Naive thymus-derived CD4-positive, alpha-beta T cell (primary cell): ENCODE data around the gene IPO13. TPM values are rescaled to one million over a fixed set of nuclear protein-coding genes. Genes with fewer than 3 reads are reported as not detected.

Experiments
- ATAC-seq: fragments of 150-1000 bp; cut with Tn5 transposase; 2 replicates; pipeline ENCODE4 v1.10.0; 2021; ENCODE audit warnings: mild to moderate bottlenecking, moderate library complexity
- CTCF ChIA-PET: fragments of 350-600 bp; sonication (Branson Sonifier 250); formaldehyde crosslinking; loops from one replicate; lab custom pipeline; 2021; ENCODE audit warnings: antibody characterized with exemption; lab: Charles Lee
- POLR2A ChIA-PET: fragments of 350-600 bp; sonication (Branson Sonifier 250); formaldehyde crosslinking; loops from one replicate; lab custom pipeline; 2021; ENCODE audit warnings: antibody characterized with exemption, inconsistent platforms; lab: Charles Lee
- DNase-seq, 9 donors: peaks; one replicate each; pipeline versions ENCODE4 v3.0.0 to v3.0.0-alpha.2; 2020 to 2022; ENCODE audit warnings: mixed read lengths in 1 of 9
- H3K27ac ChIP-seq: one replicate; pipeline ENCODE4 v1.7.0; 2013; ENCODE audit warnings: mild to moderate bottlenecking, low read depth, low read length, moderate library complexity
- H3K27me3 ChIP-seq, 2 donors: one replicate each; pipeline ENCODE4 v1.7.0; 2013; ENCODE audit warnings: low read length in 2 of 2, mild to moderate bottlenecking in 2 of 2, moderate library complexity in 2 of 2; ENCODE audit not compliant: control insufficient read depth in 2 of 2, insufficient read depth in 2 of 2
- H3K36me3 ChIP-seq, 3 experiments: 1 replicate in 2 of 3; 2 replicates in 1 of 3; pipeline ENCODE4 v1.7.0; 2013; ENCODE audit warnings: low read length in 3 of 3, mild to moderate bottlenecking in 3 of 3, moderate library complexity in 1 of 3; ENCODE audit not compliant: insufficient read depth in 3 of 3, control insufficient read depth in 2 of 3
- H3K4me1 ChIP-seq, 2 donors: one replicate each; pipeline ENCODE4 v1.7.0; 2013; ENCODE audit warnings: low read length in 2 of 2, mild to moderate bottlenecking in 2 of 2, moderate library complexity in 1 of 2; ENCODE audit not compliant: control insufficient read depth in 2 of 2, insufficient read depth in 2 of 2
- H3K4me3 ChIP-seq: 2 replicates; pipeline ENCODE4 v1.7.0; 2013; ENCODE audit warnings: mild to moderate bottlenecking, low read length
- H3K9me3 ChIP-seq, 3 experiments: 1 replicate in 2 of 3; 2 replicates in 1 of 3; pipeline ENCODE4 v1.7.0; 2013; ENCODE audit warnings: low read length in 3 of 3; ENCODE audit not compliant: control insufficient read depth in 2 of 3
- H3K27ac Mint-ChIP-seq, 9 donors: one replicate each; pipeline ENCODE4 v1.8.0; 2020 to 2022; ENCODE audit warnings: mixed read lengths in 9 of 9, mild to moderate bottlenecking in 8 of 9, moderate library complexity in 5 of 9, inconsistent platforms in 2 of 9
- H3K27me3 Mint-ChIP-seq, 5 donors: one replicate each; pipeline ENCODE4 v1.8.0; 2021 to 2022; ENCODE audit warnings: mixed read lengths in 5 of 5, mild to moderate bottlenecking in 1 of 5
- H3K36me3 Mint-ChIP-seq, 5 donors: one replicate each; pipeline ENCODE4 v1.8.0; 2020 to 2022; ENCODE audit warnings: mixed read lengths in 5 of 5, mild to moderate bottlenecking in 3 of 5, inconsistent platforms in 1 of 5
- H3K4me1 Mint-ChIP-seq, 7 donors: one replicate each; pipeline ENCODE4 v1.8.0; 2020 to 2022; ENCODE audit warnings: mixed read lengths in 7 of 7, mild to moderate bottlenecking in 3 of 7, inconsistent platforms in 1 of 7
- H3K4me3 Mint-ChIP-seq, 10 donors: one replicate each; pipeline ENCODE4 v1.8.0; 2020 to 2022; ENCODE audit warnings: mild to moderate bottlenecking in 10 of 10, mixed read lengths in 10 of 10, moderate library complexity in 6 of 10, inconsistent platforms in 2 of 10
- H3K9me3 Mint-ChIP-seq, 11 donors: one replicate each; pipeline ENCODE4 v1.8.0; 2020 to 2022; ENCODE audit warnings: mixed read lengths in 11 of 11, mild to moderate bottlenecking in 4 of 11, inconsistent platforms in 1 of 11, moderate library complexity in 1 of 11
- intact Hi-C, 2 donors: fragments of 100-400 bp; cut with micrococcal nuclease; formaldehyde crosslinking; loops; one replicate each; pipeline ENCODE4 v1.15.1; 2023
- polyA plus RNA-seq, 2 donors: library from polyadenylated mRNA; unstranded; fragments of 300-500 nt; fragmentation: Illumina TruSeq; gene quantifications; one replicate each; pipeline ENCODE4 v1.2.3, GENCODE V29; 2021
- total RNA-seq, 6 experiments: library from RNA in 5 of 6; stranded (reverse) in 5 of 6; gene quantifications; 1 replicate in 5 of 6; 2 replicates in 1 of 6; pipeline ENCODE4 v1.2.3 and lab custom pipeline; 2021 to 2026

IPO13 gene
- total and polyA plus RNA-seq, 7 experiments from 2014 or later: 10.1 to 32.3 (median 15.2) TPM

GRCh38 chr1:43938383-43938782 lies 8.4 kb upstream of the IPO13 start:
- Mint-ChIP-seq H3K27me3 (peaks cover 11 to 19% (median 15%) of the 10 kb centered on the region in 5 donors), H3K4me3 (peak overlapping the region in 1 of 10 donors; percentile 41), H3K9me3 (no peaks in the 10 kb centered on the region), H3K27ac (no peak overlapping the region), H3K4me1 (peaks cover 12 to 29% (median 16%) of the 10 kb centered on the region in 7 donors), H3K36me3 (peaks cover 0 to 12% (median 4%) of the 10 kb centered on the region in 5 donors)
- ChIA-PET POLR2A (no interaction called here), CTCF (interaction anchor here (0.7 kb wide), 1 partner anchor 26 kb away, joined by 3 read pairs; no protein-coding TSS in a partner anchor)
- Histone ChIP-seq H3K36me3 (no peaks in the 10 kb centered on the region), H3K4me1 (peaks cover 0 to 8% of the 10 kb centered on the region in 2 donors), H3K9me3 (no peaks in the 10 kb centered on the region), H3K27me3 (peaks cover 9 to 19% of the 10 kb centered on the region in 2 donors), H3K4me3 (no peak overlapping the region), H3K27ac (no peak overlapping the region)
- intact Hi-C loops: loop anchor here in 1 of 2 donors (10.0 kb wide), 1 partner anchor 714 kb away; no protein-coding TSS in a partner anchor
- ATAC-seq (no peak), DNase-seq (no peak)

DNA sequence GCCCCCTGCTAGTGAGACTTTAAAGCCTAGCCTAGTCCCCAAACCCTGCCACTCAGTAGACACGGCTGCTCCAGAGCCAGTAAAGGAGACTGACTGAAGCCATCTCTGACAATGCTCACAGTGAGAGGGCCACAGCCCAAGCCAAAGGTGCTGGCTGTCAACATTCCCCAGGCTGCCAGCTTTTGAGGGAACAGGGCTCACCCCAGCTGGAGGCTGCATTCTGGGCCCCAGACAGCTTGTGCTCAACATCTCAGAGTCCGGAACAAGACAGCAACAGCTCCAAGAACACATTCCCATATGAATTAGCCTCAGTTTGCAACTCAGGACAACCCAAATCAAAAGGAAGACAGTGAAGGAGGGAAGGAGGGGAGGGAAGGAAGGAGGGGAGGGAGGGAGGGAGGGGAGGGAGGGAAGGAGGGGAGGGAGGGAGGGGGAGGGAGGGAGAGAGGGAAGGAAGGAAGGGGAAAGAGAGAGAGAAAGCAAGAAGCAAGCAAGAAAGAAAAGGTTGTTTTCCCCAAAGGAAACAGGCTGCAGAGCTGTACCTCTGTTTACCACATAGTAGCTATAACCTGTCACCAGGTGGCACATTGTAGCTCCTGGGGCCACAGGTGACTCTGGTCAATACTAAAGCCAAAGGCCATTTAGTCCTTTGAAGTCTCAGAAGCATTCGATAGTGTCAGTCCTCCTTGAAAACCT lies 7.7 kb upstream of the IPO13 start:
- intact Hi-C loops: loop anchor here in 1 of 2 donors (10.0 kb wide), 1 partner anchor 714 kb away; no protein-coding TSS in a partner anchor
- no peak for ATAC-seq
- Mint-ChIP-seq H3K36me3 (peaks cover 0 to 12% (median 4%) of the 10 kb centered on the region in 5 donors), H3K4me3 (no peak overlapping the region), H3K4me1 (peaks cover 10 to 26% (median 13%) of the 10 kb centered on the region in 7 donors), H3K27ac (no peak overlapping the region), H3K9me3 (no peaks in the 10 kb centered on the region), H3K27me3 (peaks cover 8 to 16% (median 10%) of the 10 kb centered on the region in 5 donors)
- Histone ChIP-seq H3K27ac (no peak overlapping the region), H3K4me3 (no peak overlapping the region), H3K36me3 (no peaks in the 10 kb centered on the region), H3K27me3 (peaks cover 9 to 14% of the 10 kb centered on the region in 2 donors), H3K9me3 (no peaks in the 10 kb centered on the region), H3K4me1 (peaks cover 0 to 1% of the 10 kb centered on the region in 2 donors)
- ChIA-PET CTCF (no interaction called here), POLR2A (no interaction called here)
- DNase-seq: no peak

DNA sequence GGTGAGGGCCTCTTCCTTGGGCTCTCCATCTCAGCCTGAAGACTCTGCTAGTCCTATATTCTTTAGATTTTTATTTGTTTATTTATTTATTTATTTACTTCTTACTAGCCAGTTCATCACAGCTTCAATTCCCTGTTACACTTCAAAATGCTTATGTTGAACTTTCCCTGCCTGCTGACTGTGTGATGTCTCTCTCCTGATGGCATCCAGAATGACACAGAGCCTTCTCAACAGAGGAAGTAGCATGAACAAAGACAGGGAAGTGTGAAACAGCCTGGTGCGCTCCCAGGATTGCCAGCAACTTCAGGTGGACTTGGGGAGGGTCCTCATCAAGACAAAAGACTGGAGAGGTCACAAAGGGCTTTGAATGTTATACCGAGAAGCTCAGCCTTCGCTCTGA lies 4.3 kb upstream of the IPO13 start:
- Histone ChIP-seq H3K4me1 (peaks cover 10 to 11% of the 10 kb centered on the region in 2 donors), H3K27me3 (no peaks in the 10 kb centered on the region), H3K4me3 (no peak overlapping the region), H3K9me3 (no peaks in the 10 kb centered on the region), H3K36me3 (peaks cover 0 to 4% (median 0%) of the 10 kb centered on the region in 3 experiments), H3K27ac (no peak overlapping the region)
- H3K36me3 Mint-ChIP-seq: peaks cover 0 to 12% (median 5%) of the 10 kb centered on the region in 5 donors
- no peaks in the 10 kb centered on the region for H3K27me3 Mint-ChIP-seq
- POLR2A ChIA-PET: interaction anchor here (1.4 kb wide), 1 partner anchor 30 kb away, joined by 3 read pairs; no protein-coding TSS in a partner anchor
- CTCF ChIA-PET: interaction anchor here (1.0 to 2.5 kb wide), 2 partner anchors 7 to 12 kb away, joined by 3 to 10 read pairs; no protein-coding TSS in a partner anchor
- DNase-seq (no peak), ATAC-seq (no peak)
- intact Hi-C loops: loop anchor here in 1 of 2 donors (10.0 kb wide), 3 partner anchors 692 to 1258 kb away; partner anchors contain the start of genes CFAP57, EBNA1BP2 and YBX1
- H3K4me1 Mint-ChIP-seq: peaks cover 23 to 33% (median 28%) of the 10 kb centered on the region in 7 donors
- H3K4me3 Mint-ChIP-seq: no peak overlapping the region
- no peak overlapping the region for H3K27ac Mint-ChIP-seq
- H3K9me3 Mint-ChIP-seq: no peaks in the 10 kb centered on the region

- intact Hi-C loops: loop anchor here (5.0 to 10.0 kb wide), 6 partner anchors 183 to 1260 kb away; partner anchors contain the start of genes CFAP57 (in 1 of the 2), EBNA1BP2 (in 1 of the 2), SLC2A1 (in 1 of the 2) and YBX1 (in 1 of the 2)
These were observed 1.9 kb upstream of the IPO13 start for GRCh38 chr1:43944860-43945259.

GRCh38 chr1:43945674-43946235 lies 995 bp upstream of the IPO13 start:
- intact Hi-C loops: loop anchor here (1.0 to 10.0 kb wide), 15 partner anchors 24 to 1261 kb away; partner anchors contain the start of genes ATP6V0B (in 2 of the 2), CCDC24 (in 2 of the 2), CFAP57 (in 2 of the 2) and EBNA1BP2 (in 2 of the 2)
- Mint-ChIP-seq H3K36me3 (peaks cover 6 to 12% (median 11%) of the 10 kb centered on the region in 5 donors), H3K27me3 (no peaks in the 10 kb centered on the region), H3K27ac (peak overlapping the region; percentile 84 to 98 (median 94)), H3K9me3 (no peaks in the 10 kb centered on the region), H3K4me3 (peak overlapping the region; percentile 87 to 96 (median 90)), H3K4me1 (peaks cover 37 to 61% (median 50%) of the 10 kb centered on the region in 7 donors)
- no peaks in the 10 kb centered on the region for H3K27me3 ChIP-seq
- peaks cover 0 to 8% (median 0%) of the 10 kb centered on the region in 3 experiments for H3K36me3 ChIP-seq
- H3K9me3 ChIP-seq: no peaks in the 10 kb centered on the region
- peaks cover 17% of the 10 kb centered on the region in 2 donors for H3K4me1 ChIP-seq
- CTCF ChIA-PET: interaction anchor here (0.8 to 2.8 kb wide), 4 partner anchors 11 to 295 kb away, joined by 3 to 17 read pairs (median 4); partner anchors contain the start of genes ARTN, ATP6V0B and KDM4A
- H3K27ac ChIP-seq: peak overlapping the region; percentile 97
- DNase-seq (no peak), ATAC-seq (no peak)
- POLR2A ChIA-PET: interaction anchor here (0.8 to 3.2 kb wide), 3 partner anchors 11 to 29 kb away, joined by 5 to 23 read pairs (median 9); partner anchors contain the start of genes ATP6V0B and DPH2
- H3K4me3 ChIP-seq: peak overlapping the region; percentile 86

More at GRCh38 chr1:43944860-43945259, 1.9 kb upstream of the IPO13 start:
- Mint-ChIP-seq H3K4me1 (peaks cover 33 to 53% (median 43%) of the 10 kb centered on the region in 7 donors), H3K27ac (peak overlapping the region in 1 of 9 donors; percentile 29), H3K4me3 (peak overlapping the region in 6 of 10 donors; percentile 29 to 93 (median 57)), H3K36me3 (peaks cover 0 to 8% (median 4%) of the 10 kb centered on the region in 5 donors), H3K27me3 (no peaks in the 10 kb centered on the region), H3K9me3 (no peaks in the 10 kb centered on the region)
- ATAC-seq: no peak
- H3K27ac ChIP-seq: no peak overlapping the region
- H3K36me3 ChIP-seq: peaks cover 0 to 5% (median 0%) of the 10 kb centered on the region in 3 experiments
- ChIA-PET CTCF (interaction anchor here (2.5 kb wide), 1 partner anchor 10 kb away, joined by 10 read pairs; no protein-coding TSS in a partner anchor), POLR2A (no interaction called here)
- no peaks in the 10 kb centered on the region for H3K9me3 ChIP-seq
- H3K27me3 ChIP-seq: no peaks in the 10 kb centered on the region
- no peak for DNase-seq
- peaks cover 17% of the 10 kb centered on the region in 2 donors for H3K4me1 ChIP-seq
- H3K4me3 ChIP-seq: no peak overlapping the region
